ENCODE results near the gene ZNF536. TPM values are rescaled to one million over a fixed set of nuclear protein-coding genes. Genes with fewer than 3 reads are reported as not detected.
"Not testable (repeated sequence)": the region's sequence is repeated elsewhere in the genome, so short reads cannot be mapped to it uniquely, and the experiment has no call there.

The ZNF536 gene
- total RNA-seq, 2 experiments from 2014 or later, result not detected

DNA sequence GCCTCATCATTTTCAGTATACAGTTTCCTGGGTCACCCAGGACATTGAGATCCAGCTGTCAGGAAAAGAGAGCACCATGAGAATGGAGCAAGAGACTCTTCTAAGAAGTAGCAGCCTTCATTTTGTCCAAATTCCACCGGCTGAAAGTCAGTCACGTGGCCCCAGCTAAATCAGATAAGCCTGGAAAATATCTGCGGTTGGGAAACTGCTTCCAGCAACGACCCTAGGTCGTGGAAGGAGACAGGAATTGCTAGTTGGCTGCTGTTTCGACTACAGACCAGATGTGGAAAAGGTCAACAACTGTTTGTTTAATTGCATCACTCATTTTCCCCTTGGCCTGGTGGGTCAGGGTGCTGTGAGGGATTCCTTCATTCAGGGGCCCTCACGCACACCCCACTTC, 107.0 kb downstream of the ZNF536 start:
- Mint-ChIP-seq H3K27me3 (ENCODE audit: low read depth) (no peaks in the 10 kb centered on the region), H3K4me1 (ENCODE audit: low read depth) (no peaks in the 10 kb centered on the region), H3K36me3 (ENCODE audit: low read depth) (no peaks in the 10 kb centered on the region), H3K9me3 (ENCODE audit: insufficient read depth) (no peaks in the 10 kb centered on the region), H3K4me3 (no peak overlapping the region), H3K27ac (no peak overlapping the region)
- no peak for DNase-seq
- no peak for ATAC-seq
- ChIA-PET POLR2A (no interaction called here), CTCF (no interaction called here)

DNA sequence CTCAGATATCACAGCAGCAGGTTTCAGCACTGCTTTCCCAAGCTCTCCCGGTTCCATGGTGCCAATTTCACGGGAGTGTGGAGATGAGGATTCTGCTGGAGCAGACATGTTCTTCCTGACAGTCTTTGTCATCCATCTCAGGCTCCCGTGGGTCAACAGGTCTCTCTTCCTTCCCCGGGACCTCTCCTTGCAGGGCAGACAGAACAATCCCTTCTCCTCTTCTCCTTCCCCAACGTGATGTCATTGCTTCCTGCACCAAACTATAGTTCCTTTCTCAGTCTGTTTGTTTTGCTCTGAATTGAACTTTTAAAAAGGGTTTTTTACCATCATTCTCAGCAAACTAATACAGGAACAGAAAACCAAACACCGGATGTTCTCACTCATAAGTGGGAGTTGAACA, 107.9 kb downstream of the ZNF536 start:
- H3K4me3 Mint-ChIP-seq, result no peak overlapping the region
- no peaks in the 10 kb centered on the region for H3K9me3 Mint-ChIP-seq (ENCODE audit: insufficient read depth)
- ChIA-PET POLR2A (no interaction called here), CTCF (no interaction called here)
- H3K4me1 Mint-ChIP-seq (ENCODE audit: low read depth), result no peaks in the 10 kb centered on the region
- no peaks in the 10 kb centered on the region for H3K27me3 Mint-ChIP-seq (ENCODE audit: low read depth)
- no peak for ATAC-seq
- DNase-seq, result no peak
- no peak overlapping the region for H3K27ac Mint-ChIP-seq
- no peaks in the 10 kb centered on the region for H3K36me3 Mint-ChIP-seq (ENCODE audit: low read depth)

DNA sequence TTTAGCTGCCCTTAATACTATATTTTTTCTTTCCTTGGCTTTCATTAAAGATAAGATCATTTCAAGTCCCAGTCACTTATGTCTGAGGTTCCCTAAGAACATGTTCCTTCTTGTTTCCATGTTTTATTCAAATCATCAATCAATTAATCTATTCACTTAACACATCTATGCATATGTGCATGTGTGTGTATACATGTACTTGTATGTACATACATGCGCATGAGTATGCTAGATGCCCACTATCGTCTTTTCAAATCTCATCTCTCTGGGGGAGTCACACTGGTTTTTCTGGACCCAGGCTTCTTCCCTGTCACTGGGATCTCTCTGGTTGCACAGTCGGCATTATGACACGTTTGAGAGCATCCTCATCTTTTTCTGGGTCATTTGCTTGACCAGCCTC, 108.9 kb downstream of the ZNF536 start:
- ChIA-PET POLR2A (no interaction called here), CTCF (no interaction called here)
- H3K9me3 Mint-ChIP-seq (ENCODE audit: insufficient read depth), result no peaks in the 10 kb centered on the region
- H3K4me3 Mint-ChIP-seq, result no peak overlapping the region
- H3K4me1 Mint-ChIP-seq (ENCODE audit: low read depth), result no peaks in the 10 kb centered on the region
- H3K36me3 Mint-ChIP-seq (ENCODE audit: low read depth), result no peaks in the 10 kb centered on the region
- H3K27ac Mint-ChIP-seq, result no peak overlapping the region
- no peaks in the 10 kb centered on the region for H3K27me3 Mint-ChIP-seq (ENCODE audit: low read depth)
- ATAC-seq (no peak), DNase-seq (no peak)

- ChIA-PET POLR2A (no interaction called here), CTCF (no interaction called here)
- no peaks in the 10 kb centered on the region for H3K36me3 Mint-ChIP-seq (ENCODE audit: low read depth)
- no peak for DNase-seq
- no peak for ATAC-seq
- no peak overlapping the region for H3K4me3 Mint-ChIP-seq
- H3K27ac Mint-ChIP-seq, result no peak overlapping the region
- no peaks in the 10 kb centered on the region for H3K4me1 Mint-ChIP-seq (ENCODE audit: low read depth)
- no peaks in the 10 kb centered on the region for H3K27me3 Mint-ChIP-seq (ENCODE audit: low read depth)
- no peaks in the 10 kb centered on the region for H3K9me3 Mint-ChIP-seq (ENCODE audit: insufficient read depth)
Measured at GRCh38 chr19:30481823-30482222, 109.6 kb downstream of the ZNF536 start.

GRCh38 chr19:30482956-30483355, 110.8 kb downstream of the ZNF536 start:
- DNase-seq (no peak), ATAC-seq (no peak)
- H3K4me3 Mint-ChIP-seq, result no peak overlapping the region
- no peaks in the 10 kb centered on the region for H3K4me1 Mint-ChIP-seq (ENCODE audit: low read depth)
- no peak overlapping the region for H3K27ac Mint-ChIP-seq
- ChIA-PET CTCF (no interaction called here), POLR2A (no interaction called here)
- H3K36me3 Mint-ChIP-seq (ENCODE audit: low read depth), result no peaks in the 10 kb centered on the region
- H3K27me3 Mint-ChIP-seq (ENCODE audit: low read depth), result no peaks in the 10 kb centered on the region
- no peaks in the 10 kb centered on the region for H3K9me3 Mint-ChIP-seq (ENCODE audit: insufficient read depth)

DNA sequence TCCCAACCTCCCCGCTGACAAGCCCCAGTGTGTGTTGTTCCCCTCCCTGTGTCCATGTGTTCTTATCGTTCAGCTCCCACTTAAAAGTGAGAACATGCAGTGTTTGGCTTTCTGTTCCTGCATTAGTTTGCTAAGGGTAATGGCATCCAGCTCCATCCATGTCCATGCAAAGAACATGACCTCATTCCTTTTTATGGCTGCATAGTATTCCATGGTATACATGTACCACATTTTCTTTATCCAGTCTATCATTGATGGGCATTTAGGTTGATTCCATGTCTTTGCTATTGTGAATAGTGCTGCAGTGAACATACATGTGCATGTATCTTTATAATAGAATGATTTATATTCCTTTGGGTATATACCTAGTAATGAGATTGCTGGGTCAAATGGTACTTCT, 114.1 kb downstream of the ZNF536 start:
- H3K4me3 Mint-ChIP-seq; H3K4me1 Mint-ChIP-seq (ENCODE audit: low read depth); CTCF ChIA-PET; DNase-seq; ATAC-seq; H3K9me3 Mint-ChIP-seq (ENCODE audit: insufficient read depth); H3K27me3 Mint-ChIP-seq (ENCODE audit: low read depth); H3K27ac Mint-ChIP-seq; H3K36me3 Mint-ChIP-seq (ENCODE audit: low read depth); POLR2A ChIA-PET: not testable (repeated sequence)

- H3K27ac Mint-ChIP-seq, result no peak overlapping the region
- H3K4me1 Mint-ChIP-seq (ENCODE audit: low read depth), result no peaks in the 10 kb centered on the region
- DNase-seq, result no peak
- CTCF ChIA-PET, result no interaction called here
- H3K27me3 Mint-ChIP-seq (ENCODE audit: low read depth), result peaks cover 3% of the 10 kb centered on the region
- no peaks in the 10 kb centered on the region for H3K9me3 Mint-ChIP-seq (ENCODE audit: insufficient read depth)
- no peak overlapping the region for H3K4me3 Mint-ChIP-seq
- POLR2A ChIA-PET, result no interaction called here
- no peaks in the 10 kb centered on the region for H3K36me3 Mint-ChIP-seq (ENCODE audit: low read depth)
- ATAC-seq, result no peak
Measured at GRCh38 chr19:30487178-30487577, 115.0 kb downstream of the ZNF536 start.

DNA sequence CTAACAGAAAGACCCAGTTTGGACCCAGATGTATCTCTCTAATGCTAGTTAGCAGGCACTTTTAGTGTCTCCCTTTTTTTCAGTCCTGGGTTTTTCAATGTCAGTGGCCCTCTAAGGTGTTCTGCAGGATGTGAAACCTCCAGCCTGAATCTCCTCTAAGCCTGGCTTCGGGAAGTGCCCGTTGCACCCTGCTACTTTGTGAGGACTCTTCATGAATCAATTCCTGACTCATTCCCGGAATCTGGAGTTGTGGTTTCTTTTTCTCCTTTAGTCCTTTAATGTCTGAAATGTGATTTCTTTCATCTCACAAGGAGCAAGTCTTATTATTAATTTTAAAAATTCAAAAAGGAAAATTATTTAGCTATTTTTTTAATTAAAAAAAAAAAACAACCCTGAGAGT, 116.0 kb downstream of the ZNF536 start:
- H3K4me1 Mint-ChIP-seq (ENCODE audit: low read depth), result no peaks in the 10 kb centered on the region
- ChIA-PET POLR2A (no interaction called here), CTCF (no interaction called here)
- H3K36me3 Mint-ChIP-seq (ENCODE audit: low read depth), result no peaks in the 10 kb centered on the region
- ATAC-seq (no peak), DNase-seq (no peak)
- H3K27me3 Mint-ChIP-seq (ENCODE audit: low read depth), result peaks cover 3% of the 10 kb centered on the region
- no peaks in the 10 kb centered on the region for H3K9me3 Mint-ChIP-seq (ENCODE audit: insufficient read depth)
- H3K27ac Mint-ChIP-seq, result no peak overlapping the region
- H3K4me3 Mint-ChIP-seq, result no peak overlapping the region

- CTCF ChIA-PET, result no interaction called here
- peaks cover 3% of the 10 kb centered on the region for H3K27me3 Mint-ChIP-seq (ENCODE audit: low read depth)
- no peaks in the 10 kb centered on the region for H3K4me1 Mint-ChIP-seq (ENCODE audit: low read depth)
- no peak overlapping the region for H3K4me3 Mint-ChIP-seq
- DNase-seq, result no peak
- no peak overlapping the region for H3K27ac Mint-ChIP-seq
- H3K36me3 Mint-ChIP-seq (ENCODE audit: low read depth), result no peaks in the 10 kb centered on the region
- POLR2A ChIA-PET, result no interaction called here
- ATAC-seq, result no peak
- no peaks in the 10 kb centered on the region for H3K9me3 Mint-ChIP-seq (ENCODE audit: insufficient read depth)
Measured at GRCh38 chr19:30490760-30491159, 118.6 kb downstream of the ZNF536 start.

DNA sequence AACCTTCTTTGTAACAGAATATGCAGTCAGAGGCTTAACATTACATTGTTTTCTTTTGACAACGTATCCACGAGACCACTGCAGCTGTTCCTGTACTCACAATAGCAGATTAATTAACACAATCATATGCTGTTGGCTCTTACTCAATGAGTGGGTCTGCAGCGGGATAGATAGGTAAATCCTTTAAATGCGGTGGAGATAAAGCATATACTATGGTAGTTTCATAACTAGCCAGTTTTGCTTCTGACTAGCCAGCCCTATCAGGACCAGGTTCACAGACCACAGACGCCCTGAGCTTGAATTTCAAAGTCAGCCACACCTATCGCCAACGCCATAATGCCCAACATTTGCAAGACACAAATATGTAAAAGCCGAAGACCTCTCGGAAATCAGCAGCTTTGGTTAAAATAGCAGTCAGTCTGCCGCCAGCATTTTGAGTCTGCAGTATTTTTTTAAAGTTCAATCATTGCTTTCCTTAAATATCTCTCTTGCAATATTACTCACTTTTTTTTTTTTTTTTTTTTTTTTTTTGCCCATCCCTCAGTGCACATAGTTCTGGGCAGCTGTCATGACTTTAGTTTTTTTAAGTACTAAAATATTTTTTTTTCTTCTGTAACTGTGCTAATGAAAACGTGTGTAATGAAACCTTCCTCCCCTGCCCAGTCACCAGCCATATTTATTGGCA, 120.5 kb downstream of the ZNF536 start:
- no peak overlapping the region for H3K4me3 Mint-ChIP-seq
- CTCF ChIA-PET, result no interaction called here
- H3K27me3 Mint-ChIP-seq (ENCODE audit: low read depth), result peaks cover 3% of the 10 kb centered on the region
- ATAC-seq (no peak), DNase-seq (no peak)
- H3K36me3 Mint-ChIP-seq (ENCODE audit: low read depth), result no peaks in the 10 kb centered on the region
- H3K9me3 Mint-ChIP-seq (ENCODE audit: insufficient read depth), result no peaks in the 10 kb centered on the region
- no peaks in the 10 kb centered on the region for H3K4me1 Mint-ChIP-seq (ENCODE audit: low read depth)
- no peak overlapping the region for H3K27ac Mint-ChIP-seq
- POLR2A ChIA-PET, result no interaction called here

DNA sequence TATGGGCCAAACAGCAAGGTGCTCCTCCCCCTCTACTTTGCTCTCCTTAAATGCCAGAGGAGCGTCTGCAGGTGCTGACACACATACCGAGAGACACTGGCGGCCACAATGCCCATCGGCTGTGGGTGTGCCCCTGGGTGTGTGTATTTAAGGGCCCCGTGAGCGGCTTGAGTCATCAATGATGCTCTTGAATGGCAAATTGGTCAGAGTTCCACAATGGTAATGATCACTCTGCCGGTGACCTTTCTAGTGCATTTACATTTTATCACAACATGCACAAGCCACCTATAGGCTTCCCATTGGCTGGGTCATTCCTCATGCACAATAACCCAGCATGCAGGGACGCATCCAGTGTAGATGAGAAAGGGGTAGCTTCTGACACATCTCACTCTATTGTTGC, 124.8 kb downstream of the ZNF536 start:
- no peaks in the 10 kb centered on the region for H3K36me3 Mint-ChIP-seq (ENCODE audit: low read depth)
- no peaks in the 10 kb centered on the region for H3K9me3 Mint-ChIP-seq (ENCODE audit: insufficient read depth)
- DNase-seq (no peak), ATAC-seq (no peak)
- ChIA-PET CTCF (no interaction called here), POLR2A (no interaction called here)
- no peaks in the 10 kb centered on the region for H3K4me1 Mint-ChIP-seq (ENCODE audit: low read depth)
- no peak overlapping the region for H3K27ac Mint-ChIP-seq
- no peak overlapping the region for H3K4me3 Mint-ChIP-seq
- H3K27me3 Mint-ChIP-seq (ENCODE audit: low read depth), result peaks cover 2% of the 10 kb centered on the region

GRCh38 chr19:30498085-30498484, 125.9 kb downstream of the ZNF536 start:
- H3K36me3 Mint-ChIP-seq (ENCODE audit: low read depth); H3K4me3 Mint-ChIP-seq; DNase-seq; ATAC-seq; H3K4me1 Mint-ChIP-seq (ENCODE audit: low read depth); H3K9me3 Mint-ChIP-seq (ENCODE audit: insufficient read depth); CTCF ChIA-PET; POLR2A ChIA-PET; H3K27ac Mint-ChIP-seq; H3K27me3 Mint-ChIP-seq (ENCODE audit: low read depth): not testable (repeated sequence)

DNA sequence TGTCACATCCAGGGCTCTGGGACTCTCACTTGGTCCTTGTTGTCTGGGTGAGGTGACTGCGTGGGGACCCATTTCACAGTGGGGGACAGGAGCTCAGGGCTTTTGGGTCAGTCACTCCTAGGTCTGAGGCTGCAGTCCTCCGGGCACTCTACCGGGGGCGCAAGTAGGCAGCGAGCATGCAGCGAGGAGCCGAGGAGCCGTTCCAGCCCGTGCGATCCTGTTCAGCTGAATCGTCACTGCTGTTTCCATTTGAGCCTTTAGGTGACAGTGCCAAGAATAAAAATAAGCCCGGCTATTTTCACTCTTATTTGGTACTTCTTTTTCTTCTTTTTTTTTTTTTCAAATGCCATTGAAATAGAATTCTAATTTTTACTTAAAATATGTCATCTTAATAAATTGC, 126.5 kb downstream of the ZNF536 start:
- ChIA-PET POLR2A (no interaction called here), CTCF (no interaction called here)
- DNase-seq, result no peak
- Mint-ChIP-seq H3K4me1 (ENCODE audit: low read depth) (no peaks in the 10 kb centered on the region), H3K27ac (no peak overlapping the region), H3K36me3 (ENCODE audit: low read depth) (no peaks in the 10 kb centered on the region), H3K9me3 (ENCODE audit: insufficient read depth) (no peaks in the 10 kb centered on the region), H3K4me3 (no peak overlapping the region), H3K27me3 (ENCODE audit: low read depth) (peaks cover 2% of the 10 kb centered on the region)
- ATAC-seq, result no peak
